Activated B cell treated with CpG ODN at 0.5 μM for 24 hours (primary cell): Measurements from ENCODE around the gene ZNF593OS. TPM values are rescaled to one million over a fixed set of nuclear protein-coding genes. Genes with fewer than 3 reads are reported as not detected.
A peak's percentile ranks its signal among the peaks of the same experiment; 100 is the strongest.

Experiments
- ATAC-seq: fragments of 200-7000 bp; cut with Tn5 transposase; one replicate; pipeline ENCODE4 v1.10.0; 2021; ENCODE audit warnings: low read depth, mild to moderate bottlenecking, moderate library complexity
- CTCF ChIA-PET: fragments of 350-600 bp; sonication (Branson Sonifier 250); formaldehyde crosslinking; loops from one replicate; lab custom pipeline; 2021; ENCODE audit warnings: antibody characterized with exemption; lab: Charles Lee
- POLR2A ChIA-PET: fragments of 350-600 bp; sonication (Branson Sonifier 250); formaldehyde crosslinking; loops from one replicate; lab custom pipeline; 2021; ENCODE audit warnings: antibody characterized with exemption; lab: Charles Lee
- DNase-seq: peaks from one replicate; pipeline ENCODE4 v3.0.0; 2022
- H3K27ac Mint-ChIP-seq: one replicate; pipeline ENCODE4 v1.8.0; 2020; ENCODE audit warnings: mixed read lengths
- H3K27me3 Mint-ChIP-seq: one replicate; pipeline ENCODE4 v1.8.0; 2021; ENCODE audit warnings: mixed read lengths
- H3K36me3 Mint-ChIP-seq: one replicate; pipeline ENCODE4 v1.8.0; 2021; ENCODE audit warnings: low read depth, mixed read lengths
- H3K4me1 Mint-ChIP-seq: one replicate; pipeline ENCODE4 v1.8.0; 2021; ENCODE audit warnings: mixed read lengths
- H3K4me3 Mint-ChIP-seq: one replicate; pipeline ENCODE4 v1.8.0; 2020; ENCODE audit warnings: mild to moderate bottlenecking, mixed read lengths
- H3K9me3 Mint-ChIP-seq: one replicate; pipeline ENCODE4 v1.8.0; 2020; ENCODE audit warnings: mixed read lengths
- intact Hi-C: fragments of 100-400 bp; cut with micrococcal nuclease; formaldehyde crosslinking; loops from one replicate; pipeline ENCODE4 v1.15.1; 2024
- total RNA-seq: library from RNA; stranded (reverse); gene quantifications from 2 replicates; pipeline ENCODE4 v1.2.3, GENCODE V29; 2022
- TF ChIP-seq, protein P1 (sequence below): fragments of 200-600 bp; IDR thresholded peaks from one replicate; pipeline ENCODE4 v1.8.0; 2022; ENCODE audit warnings: antibody characterized with exemption, mild to moderate bottlenecking

ZNF593OS gene
- total RNA-seq, 1 donor from 2014 or later, result not detected

DNA sequence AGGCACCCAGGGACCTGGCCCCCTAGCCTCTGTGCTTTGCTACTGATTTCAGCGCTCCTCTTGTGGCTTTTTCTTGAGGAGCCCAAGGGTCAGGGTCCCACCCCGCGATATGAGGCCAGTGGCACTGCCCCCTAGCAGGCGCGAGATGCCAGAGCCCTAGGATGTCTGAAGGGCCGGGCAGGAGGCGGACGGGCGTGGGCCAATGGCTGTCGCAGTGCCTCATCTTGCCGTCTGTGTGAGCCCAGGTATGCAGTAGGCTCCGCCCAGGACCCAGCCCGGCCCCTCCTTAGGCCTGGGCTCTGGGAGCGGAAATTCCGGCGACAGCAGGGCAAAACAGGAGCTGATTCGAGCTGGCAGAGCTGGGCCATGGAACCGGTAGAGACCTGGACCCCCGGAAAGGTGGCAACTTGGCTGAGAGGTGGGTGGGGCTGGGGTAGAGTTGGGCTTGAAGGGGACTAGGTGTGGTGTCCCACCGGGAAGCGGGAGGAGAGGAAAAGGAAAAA lies 5.6 kb upstream of the ZNF593OS start, which contains the start of gene CNKSR1:
CNKSR1 (plus strand) TSS at position 310 of the 503 bp plus-strand sequence; CDS start at position 367, 57 bp downstream.
- Mint-ChIP-seq H3K36me3 (no peaks in the 10 kb centered on the region), H3K4me1 (no peaks in the 10 kb centered on the region), H3K27ac (no peak within 1 kb of the TSS), H3K4me3 (no peak within 1 kb of the TSS), H3K27me3 (no peaks in the 10 kb centered on the region), H3K9me3 (no peaks in the 10 kb centered on the region)
- intact Hi-C loops, result no loop called here
- ATAC-seq (no peak), DNase-seq (no peak)
- ChIA-PET CTCF (interaction anchor here (0.8 kb wide), 1 partner anchor 145 kb away, joined by 3 read pairs; no protein-coding TSS in a partner anchor), POLR2A (no interaction called here)
- TF ChIP-seq, protein P1, sequence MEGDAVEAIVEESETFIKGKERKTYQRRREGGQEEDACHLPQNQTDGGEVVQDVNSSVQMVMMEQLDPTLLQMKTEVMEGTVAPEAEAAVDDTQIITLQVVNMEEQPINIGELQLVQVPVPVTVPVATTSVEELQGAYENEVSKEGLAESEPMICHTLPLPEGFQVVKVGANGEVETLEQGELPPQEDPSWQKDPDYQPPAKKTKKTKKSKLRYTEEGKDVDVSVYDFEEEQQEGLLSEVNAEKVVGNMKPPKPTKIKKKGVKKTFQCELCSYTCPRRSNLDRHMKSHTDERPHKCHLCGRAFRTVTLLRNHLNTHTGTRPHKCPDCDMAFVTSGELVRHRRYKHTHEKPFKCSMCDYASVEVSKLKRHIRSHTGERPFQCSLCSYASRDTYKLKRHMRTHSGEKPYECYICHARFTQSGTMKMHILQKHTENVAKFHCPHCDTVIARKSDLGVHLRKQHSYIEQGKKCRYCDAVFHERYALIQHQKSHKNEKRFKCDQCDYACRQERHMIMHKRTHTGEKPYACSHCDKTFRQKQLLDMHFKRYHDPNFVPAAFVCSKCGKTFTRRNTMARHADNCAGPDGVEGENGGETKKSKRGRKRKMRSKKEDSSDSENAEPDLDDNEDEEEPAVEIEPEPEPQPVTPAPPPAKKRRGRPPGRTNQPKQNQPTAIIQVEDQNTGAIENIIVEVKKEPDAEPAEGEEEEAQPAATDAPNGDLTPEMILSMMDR, result no peak

DNA sequence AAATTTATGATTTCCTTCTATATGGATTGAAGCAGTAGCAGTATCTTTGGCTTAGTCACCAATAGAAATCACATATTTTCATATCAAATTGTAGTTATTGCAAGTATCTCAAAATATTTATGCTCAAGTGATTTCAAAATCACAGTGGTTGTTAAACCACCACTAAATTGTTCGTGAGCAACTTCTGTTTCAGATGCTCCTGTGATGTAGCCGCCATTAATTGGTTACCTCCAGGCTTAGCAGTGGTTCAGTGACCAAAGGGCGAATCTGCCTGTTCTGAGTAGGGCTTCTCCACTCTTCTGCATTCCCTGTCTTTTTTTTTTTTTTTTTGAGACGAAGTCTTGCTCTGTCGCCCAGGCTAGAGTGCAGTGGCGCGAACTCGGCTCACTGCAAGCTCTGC lies 3.7 kb upstream of the ZNF593OS start:
- ChIA-PET POLR2A (no interaction called here), CTCF (no interaction called here)
- DNase-seq (no peak), ATAC-seq (no peak)
- Mint-ChIP-seq H3K4me3 (no peak overlapping the region), H3K36me3 (no peaks in the 10 kb centered on the region), H3K4me1 (peaks cover 11% of the 10 kb centered on the region), H3K27ac (no peak overlapping the region), H3K9me3 (no peaks in the 10 kb centered on the region), H3K27me3 (no peaks in the 10 kb centered on the region)
- TF ChIP-seq, protein P1, result no peak
- intact Hi-C loops, result no loop called here

DNA sequence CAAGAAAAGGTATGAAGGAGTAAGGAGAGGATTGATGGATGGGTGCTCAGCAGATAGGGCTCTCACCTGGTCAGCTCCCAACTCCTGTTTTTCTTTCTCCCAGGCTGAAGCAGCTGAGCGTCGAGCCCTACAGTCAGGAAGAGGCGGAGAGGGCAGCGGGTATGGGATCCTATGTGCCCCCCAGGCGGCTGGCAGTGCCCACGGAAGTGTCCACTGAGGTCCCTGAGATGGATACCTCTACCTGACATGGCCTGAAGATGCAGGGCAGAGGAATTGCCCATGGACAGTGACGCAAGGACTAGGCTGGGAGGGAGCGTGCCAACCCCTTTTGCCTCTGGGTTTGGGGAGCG lies 1.2 kb downstream of the ZNF593OS start:
- CTCF ChIA-PET, result interaction anchor here (1.0 to 3.1 kb wide), 8 partner anchors 14 to 247 kb away, joined by 3 to 35 read pairs (median 6); partner anchors contain the start of gene CEP85
- Mint-ChIP-seq H3K4me3 (peak overlapping the region; percentile 91), H3K27me3 (no peaks in the 10 kb centered on the region), H3K9me3 (no peaks in the 10 kb centered on the region), H3K4me1 (peaks cover 16% of the 10 kb centered on the region), H3K36me3 (no peaks in the 10 kb centered on the region), H3K27ac (peak overlapping the region; percentile 84)
- ATAC-seq (no peak), DNase-seq (no peak)
- intact Hi-C loops, result no loop called here
- TF ChIP-seq, protein P1, result no peak
- POLR2A ChIA-PET, result interaction anchor here (1.2 to 1.8 kb wide), 4 partner anchors 14 to 262 kb away, joined by 3 to 13 read pairs (median 8); partner anchors contain the start of genes CEP85 and DHDDS

DNA sequence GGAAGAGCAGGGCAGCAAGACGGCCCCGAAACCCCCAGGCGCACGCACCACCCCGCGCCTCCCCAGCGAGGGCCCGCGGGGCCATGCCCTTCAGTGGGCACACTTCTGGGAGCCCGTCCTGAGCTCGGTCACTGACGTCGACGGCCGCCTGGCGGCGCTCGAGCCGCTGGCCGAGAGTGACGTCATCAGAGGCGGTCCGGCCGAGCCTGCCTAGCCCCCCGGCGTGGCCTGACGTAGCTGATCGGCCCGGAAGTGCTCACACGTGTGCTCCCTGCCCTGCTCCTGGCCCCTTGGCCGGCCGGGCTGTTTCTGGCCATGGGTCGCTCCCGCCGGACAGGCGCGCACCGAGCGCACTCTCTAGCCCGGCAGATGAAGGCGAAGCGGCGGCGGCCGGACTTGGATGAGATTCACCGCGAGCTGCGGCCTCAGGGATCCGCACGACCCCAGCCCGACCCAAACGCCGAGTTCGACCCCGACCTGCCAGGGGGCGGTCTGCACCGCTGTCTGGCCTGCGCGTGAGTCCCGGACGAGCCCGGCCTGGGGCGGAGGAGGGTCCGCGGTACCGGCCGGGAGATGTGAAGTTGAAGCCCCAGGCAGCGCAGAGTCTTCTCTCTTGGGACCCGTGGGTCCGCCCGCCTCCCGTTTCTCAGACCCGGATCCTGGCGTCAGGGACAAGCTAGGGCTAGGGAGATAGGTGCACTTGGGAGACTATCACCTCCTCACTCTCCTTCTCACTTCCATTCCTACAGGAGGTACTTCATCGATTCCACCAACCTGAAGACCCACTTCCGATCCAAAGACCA lies 1.8 kb downstream of the ZNF593OS start, which contains the start of gene ZNF593:
ZNF593 (plus strand) TSS at position 240 of the 803 bp plus-strand sequence; CDS start at position 316, 76 bp downstream.
- Mint-ChIP-seq H3K27ac (peak within 1 kb of the TSS; percentile 84), H3K9me3 (no peaks in the 10 kb centered on the region), H3K4me3 (peak within 1 kb of the TSS; percentile 91), H3K36me3 (no peaks in the 10 kb centered on the region), H3K27me3 (no peaks in the 10 kb centered on the region), H3K4me1 (peaks cover 16% of the 10 kb centered on the region)
- POLR2A ChIA-PET, result interaction anchor here (0.6 to 1.8 kb wide), 10 partner anchors 13 to 922 kb away, joined by 3 to 13 read pairs (median 4); partner anchors contain the start of genes CD52, CEP85, DHDDS and RSRP1
- TF ChIP-seq, protein P1, result no peak
- ATAC-seq (peak; percentile 94), DNase-seq (peak; percentile 90)
- intact Hi-C loops, result loop anchor here (1.0 to 2.0 kb wide), 4 partner anchors 59 to 193 kb away; partner anchors contain the start of genes CEP85 and PDIK1L
- CTCF ChIA-PET, result interaction anchor here (0.6 to 3.1 kb wide), 18 partner anchors 12 to 302 kb away, joined by 3 to 35 read pairs (median 4); partner anchors contain the start of genes CD52, CEP85 and HMGN2
